GM21529 (cell line): ENCODE measurements around the gene ALPP.

Source experiments
- ATAC-seq: cut with Tn5 transposase; IDR thresholded peaks from one replicate; pipeline ENCODE4 v1.9.1; 2021; ENCODE audit not compliant: unreplicated experiment

Gene ALPP

DNA sequence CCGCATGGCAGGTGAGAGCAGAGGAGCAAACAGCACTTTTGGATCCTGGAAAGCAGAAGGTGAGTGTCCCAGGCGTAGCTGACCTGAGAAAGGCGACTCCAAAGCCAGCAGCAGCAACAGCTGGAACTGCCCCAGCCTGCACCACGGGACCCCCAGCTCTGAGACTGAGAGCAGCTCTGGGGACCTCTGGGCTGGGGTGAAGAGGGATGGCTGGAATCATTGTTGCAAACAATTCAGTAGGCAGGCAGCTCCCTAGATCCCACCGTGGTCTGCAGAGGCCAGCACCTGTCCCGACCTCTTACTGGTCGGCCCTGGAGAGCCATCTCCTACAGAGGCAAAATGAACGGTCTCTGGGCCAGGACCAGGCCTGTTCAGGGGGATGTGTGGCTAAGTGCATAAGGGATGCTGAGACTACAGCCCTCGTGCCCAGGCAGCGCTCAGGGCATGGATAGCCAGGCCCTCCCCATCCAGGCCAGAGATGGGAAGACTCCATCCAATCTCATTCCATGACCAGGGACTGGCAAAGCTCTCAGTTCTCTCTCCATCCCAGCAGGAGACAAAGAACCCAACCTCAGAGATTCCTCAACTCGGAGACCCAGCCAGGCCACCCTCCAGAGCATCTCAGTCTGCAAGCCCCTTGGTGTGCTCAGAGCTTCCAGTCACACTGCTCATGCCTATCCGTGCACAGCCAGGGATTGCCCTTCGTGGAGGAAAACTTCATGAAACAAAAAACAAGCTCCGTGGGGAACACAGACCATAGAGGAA lies 38.2 kb upstream of the ALPP start:
- no peak for ATAC-seq

DNA sequence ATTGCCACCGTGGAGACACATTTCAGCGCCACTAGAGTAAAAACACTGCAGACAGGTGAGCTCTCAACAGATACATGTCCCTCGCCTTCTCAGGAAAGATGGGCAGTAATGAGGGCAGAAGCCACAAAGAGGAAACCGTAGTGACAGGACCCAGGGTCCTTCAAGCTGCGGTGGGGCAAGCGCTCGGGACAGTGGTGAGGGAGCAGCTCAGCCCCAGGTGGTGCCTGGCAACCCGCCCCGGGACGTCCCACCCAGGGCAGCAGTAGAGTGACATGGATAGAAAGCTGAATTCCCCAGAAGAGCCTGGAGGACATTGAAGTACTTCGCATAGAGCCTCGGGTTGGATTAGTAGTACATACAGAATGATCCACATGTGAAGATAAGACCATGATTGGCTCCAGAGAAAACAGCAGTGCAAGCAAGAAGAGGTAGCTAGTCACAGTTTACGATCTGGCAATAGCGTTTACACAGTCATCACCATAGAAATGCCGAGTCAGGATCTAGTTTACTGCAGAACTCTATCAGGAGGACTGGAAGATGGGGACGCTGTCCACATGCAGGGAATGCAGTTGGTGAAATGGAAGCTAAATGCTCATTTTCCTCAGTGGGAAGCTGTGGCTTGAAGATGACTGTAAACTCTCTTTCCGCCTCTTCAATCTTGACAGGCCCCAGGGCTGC lies 37.4 kb upstream of the ALPP start:
- ATAC-seq, result no peak

DNA sequence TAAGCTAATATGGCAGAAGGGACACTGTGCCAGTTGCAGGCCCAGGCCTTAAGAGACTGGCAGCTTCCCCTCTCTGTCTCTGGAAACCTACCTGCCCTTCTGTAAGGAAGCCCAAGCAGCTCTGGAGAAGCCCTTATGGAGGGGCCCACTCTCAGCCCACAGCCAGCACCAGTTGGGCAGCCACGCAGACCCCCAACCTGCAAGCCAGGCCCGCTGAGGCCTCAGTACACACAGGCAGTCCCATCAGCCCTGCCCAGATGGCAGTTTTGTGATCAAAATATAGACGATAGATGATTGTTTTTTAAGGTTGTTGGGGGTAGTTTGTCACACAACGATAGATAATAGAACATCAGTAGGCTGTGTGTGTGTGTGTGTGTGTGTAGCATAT lies 36.8 kb upstream of the ALPP start:
- ATAC-seq, result no peak

DNA sequence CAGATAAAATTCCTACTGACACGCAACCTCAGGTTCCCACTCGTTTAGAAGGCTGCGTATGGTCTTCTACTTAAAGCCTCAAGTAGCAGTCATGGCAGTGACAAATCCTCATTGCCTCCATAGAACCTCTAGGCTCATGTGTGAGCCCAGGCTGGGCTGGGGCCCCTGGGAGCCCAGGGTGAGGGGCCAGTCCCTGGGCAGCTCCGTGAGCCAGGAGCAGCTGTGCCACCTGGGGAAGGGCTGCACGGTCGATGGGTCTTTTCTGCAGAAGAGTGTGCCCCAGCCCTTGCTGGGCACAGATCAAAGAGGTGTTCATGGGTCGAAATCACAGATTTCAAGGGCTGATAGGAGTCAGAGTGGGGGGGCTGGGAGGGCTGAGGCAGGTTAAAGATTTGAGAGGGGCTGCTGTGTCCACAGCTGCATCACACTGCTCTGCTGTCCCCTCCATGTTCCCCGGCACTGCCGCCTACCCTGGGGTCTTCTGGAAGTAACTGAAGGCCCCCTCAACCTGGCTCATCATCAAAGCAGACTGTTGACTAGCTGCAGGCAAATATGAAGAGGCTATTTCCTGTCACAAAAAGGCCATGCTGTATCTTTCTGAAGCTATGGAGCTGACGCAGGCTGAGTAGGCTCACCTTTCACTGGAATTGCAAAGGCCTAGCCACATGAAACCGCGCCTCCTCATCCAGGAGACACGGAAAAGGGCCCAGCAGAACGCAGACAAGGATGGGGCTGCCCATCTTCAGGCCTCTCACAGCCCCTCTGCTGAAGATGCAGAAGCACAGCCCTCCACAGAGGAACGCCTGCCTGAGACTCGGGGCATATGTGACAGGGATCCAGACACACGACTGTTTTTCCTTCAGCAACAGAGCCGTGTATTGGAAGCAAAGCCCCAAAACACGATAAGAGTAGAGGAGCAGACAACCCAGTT lies 35.7 kb upstream of the ALPP start:
- ATAC-seq, result no peak

DNA sequence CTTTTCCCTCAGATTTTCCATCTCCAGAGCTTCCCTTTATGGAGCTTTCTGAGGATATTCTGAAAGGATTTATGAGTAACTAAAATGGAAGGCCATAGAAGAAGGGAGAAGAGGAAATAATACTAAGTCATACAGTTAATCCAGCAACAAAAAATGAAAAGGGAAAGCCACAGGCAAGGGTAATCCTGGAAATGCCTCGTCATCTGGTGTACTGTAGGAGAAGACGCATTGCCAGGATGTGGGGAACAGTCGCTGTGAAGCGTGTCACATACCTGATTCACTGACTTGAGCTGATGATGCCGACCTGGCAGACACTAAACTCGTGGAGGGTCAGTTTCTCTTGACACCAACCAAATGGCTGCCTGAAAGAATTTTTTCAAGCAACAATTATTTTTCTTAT lies 34.7 kb upstream of the ALPP start:
- ATAC-seq, result no peak

DNA sequence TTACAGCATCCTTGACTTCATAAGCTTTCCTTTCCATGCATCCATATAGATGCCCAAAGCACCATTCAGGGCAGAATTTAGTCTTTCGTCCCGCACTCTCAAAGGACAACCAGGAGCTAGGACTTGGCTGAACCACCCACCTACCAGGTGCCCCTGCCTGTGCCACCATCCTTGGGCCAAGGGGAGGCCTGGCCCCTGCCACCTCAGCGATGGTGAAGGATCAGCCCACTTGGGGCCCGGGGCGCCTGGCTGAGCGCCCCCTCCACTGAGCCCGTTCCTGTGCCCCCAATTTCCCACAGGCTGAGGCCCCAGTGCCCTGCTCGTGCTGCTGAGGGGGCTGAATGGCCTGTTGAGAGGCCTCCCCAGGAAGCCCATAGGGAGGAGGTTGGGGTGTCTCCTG lies 33.3 kb upstream of the ALPP start:
- no peak for ATAC-seq

DNA sequence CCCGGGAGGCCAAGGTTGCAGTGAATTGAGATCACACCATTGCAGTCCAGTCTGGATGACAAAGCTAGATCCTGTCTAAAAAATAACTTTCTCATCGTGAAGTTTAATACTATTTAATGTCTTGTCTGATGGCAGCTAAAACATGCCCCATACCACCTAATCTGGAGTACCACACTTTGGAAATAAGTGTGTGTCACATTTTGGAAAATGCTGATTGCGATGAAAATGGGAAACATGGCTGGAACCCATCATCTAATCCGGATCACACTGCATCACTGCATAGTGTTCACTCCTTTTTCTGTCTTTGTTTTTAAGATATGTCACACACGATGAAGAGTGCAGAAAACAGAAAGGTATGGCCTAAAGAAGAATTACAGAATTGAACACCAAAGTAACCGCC lies 31.2 kb upstream of the ALPP start:
- ATAC-seq, result no peak

DNA sequence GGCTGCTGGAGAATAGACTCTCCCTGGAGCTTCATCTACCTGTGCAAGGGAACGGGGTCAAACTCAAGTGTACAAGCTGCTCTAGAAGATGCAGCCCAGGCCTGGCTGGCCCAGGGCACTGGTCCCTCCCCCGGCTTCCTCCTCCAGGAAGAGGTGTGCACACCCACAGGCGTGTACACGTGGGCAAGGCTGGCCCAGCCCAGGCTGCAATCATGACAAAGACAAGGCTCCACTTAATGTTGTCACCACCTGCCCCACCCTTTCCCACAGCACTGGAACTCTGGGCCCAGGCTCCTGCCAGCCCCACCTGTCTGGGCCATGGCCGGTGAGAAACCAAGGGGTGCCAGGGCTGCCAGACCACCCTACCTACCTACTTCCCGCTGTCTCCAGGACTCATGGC lies 29.6 kb upstream of the ALPP start:
- no peak for ATAC-seq

DNA sequence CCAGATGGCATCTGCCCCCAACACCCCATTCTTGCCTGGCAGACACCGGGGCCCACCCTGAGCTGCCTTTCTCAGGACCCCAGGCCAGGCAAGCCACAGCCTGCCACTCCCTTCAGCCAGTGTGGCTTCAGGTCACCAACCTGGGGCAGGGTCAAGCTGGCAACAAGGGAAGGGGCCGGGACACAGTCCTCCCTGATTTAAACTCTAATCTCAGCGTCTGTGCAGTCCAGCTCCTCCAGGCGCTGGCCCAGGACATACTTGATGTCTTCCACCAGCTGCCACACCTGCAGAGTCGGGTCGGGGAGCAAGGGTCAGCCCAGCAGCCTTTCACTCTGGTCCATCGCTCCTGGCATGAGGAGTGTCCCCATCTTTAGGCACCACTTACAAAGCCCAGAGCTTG lies 29.0 kb upstream of the ALPP start:
- no peak for ATAC-seq

DNA sequence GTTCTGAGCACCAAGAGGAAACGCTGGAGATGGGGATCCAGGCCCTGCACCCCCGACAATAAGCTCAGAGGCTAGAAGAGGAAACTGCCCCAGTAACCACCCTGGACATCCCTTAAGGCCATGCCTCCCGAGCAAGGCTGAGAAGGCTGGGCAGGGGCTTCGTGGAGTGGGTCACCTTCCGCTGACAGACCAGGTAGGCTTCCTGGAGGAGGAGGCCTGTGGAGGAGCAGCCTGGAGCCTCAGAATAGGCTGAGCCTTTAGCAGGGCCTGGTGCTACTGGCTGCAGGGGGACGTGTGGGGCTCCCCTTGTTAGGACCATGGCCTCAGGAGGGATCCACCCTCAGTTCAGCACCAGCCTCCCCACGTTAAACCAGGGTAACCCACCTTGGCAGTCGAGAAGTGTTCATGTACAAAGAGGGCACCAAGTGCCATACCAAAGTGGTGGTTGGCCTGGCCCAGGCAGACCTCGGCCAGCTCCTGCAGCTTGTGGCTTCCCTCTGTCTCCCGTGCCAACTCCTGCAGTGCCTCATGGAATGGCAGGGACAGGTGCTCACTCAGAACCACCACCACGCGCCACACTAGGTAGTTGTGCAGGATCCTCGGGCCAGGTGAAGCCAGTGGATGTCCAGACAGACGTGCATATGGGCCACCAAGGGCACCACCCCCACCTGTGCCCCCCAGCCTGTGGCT lies 28.5 kb upstream of the ALPP start:
- no peak for ATAC-seq

DNA sequence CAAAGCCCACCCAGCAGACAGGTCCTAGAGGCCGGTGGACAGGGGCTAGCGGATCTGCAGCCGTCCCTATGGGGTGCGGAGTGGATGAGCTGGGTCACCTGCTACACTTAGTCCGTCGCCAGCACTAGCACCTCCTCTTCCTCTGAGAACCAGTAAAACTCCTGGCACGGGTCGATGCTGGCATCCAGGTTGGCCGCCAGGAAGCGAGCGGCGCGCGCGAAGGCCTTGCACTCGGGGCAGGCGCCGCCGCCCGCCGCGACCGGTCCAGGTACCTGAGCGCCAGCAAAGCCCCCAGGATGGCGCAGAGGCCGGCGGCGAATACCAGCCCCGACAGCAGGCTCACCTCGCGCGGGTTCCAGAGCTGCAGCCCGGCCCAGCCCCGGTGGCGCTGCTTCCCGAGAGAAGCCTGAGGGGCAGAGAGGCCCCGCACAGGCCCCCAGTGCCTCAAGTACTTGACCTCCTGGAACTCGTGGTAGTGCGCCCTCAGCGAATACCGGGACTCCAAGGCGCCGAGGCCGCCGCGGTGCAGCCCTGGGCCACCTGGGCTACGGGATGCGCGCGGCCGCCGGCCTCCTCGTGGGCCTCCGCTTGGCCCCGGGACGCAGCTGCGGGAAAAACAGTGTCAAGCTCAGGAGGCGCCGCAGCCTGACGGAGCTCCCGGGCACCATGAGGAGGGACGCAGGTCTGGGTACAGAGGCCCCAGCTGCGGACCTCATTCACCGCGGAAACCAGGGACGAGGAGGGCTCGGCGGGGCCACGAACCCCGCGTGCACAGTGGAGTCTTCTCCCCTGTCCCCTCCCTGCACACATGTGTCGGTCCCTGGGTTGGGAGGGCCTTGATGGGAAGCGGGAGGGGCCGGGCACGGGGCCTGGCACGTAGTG lies 27.5 kb upstream of the ALPP start:
- ATAC-seq, result no peak

DNA sequence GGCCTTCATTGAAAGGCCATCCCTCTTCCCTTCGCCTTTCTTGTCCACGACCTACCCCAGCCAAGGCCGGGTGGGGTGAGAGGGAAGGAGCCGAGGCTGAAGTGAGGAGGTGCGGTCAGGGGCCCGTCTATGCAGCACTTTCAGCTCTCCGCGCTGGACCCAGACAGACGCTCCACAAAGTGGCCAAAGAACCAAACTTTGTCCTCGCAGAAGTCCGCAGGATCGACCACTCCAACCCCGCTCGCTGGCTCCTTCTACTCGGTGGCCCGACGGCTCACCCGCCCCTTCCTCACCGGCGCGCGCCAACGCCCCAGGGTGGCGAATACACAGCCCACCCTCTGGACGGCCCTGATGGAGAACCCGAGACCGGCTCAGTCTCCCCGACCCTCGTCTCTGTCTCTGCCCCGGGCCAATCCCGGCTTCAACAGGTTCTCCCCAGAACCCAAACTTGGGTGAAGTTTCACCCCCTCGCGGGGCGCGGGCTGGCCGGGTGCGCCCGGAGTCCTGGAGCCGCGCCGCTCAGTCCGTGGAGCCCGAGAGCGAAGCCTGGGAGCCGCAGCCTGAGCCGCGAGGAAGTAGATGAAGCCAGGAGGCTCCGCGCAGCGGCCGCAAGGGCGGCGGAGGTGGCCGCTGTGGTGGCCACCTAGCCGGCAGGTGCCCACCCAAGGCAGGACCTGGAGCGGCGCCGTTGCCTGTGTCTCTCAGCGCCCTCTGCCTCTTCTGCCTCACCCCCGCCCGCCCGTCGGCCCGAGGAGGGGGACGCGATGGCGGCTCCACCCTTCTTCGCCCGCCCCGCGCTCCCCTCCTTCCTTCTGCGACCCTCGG lies 26.7 kb upstream of the ALPP start:
- ATAC-seq, result no peak

DNA sequence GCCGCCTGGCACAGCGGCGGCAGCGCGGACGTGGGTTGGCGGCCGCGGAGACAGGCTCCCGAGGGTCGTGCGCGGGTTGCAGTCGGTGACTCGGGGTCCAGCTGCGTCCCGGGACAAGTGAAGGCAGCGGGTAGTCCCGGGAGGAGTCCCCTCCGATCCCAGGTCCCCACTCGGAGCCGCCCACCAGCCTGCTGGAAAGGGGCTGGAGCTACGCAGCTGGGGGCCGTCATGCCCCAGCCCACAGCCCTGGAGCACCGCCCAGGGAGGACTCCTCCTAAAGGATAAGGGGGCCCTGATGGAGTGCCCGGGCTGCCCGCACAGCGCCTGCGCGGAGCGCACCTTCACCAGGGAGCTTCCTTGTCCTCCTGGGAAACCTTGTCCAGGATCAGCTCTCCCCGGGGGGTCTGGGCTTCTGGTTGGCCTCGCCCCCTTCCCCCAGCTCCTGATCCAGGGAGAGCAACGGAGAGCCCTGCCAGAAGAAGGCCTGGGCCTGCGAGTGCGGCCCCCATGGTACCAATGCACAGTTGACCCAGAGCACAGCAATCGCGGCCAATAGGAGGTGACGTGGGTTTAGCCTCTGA lies 25.9 kb upstream of the ALPP start:
- no peak for ATAC-seq

DNA sequence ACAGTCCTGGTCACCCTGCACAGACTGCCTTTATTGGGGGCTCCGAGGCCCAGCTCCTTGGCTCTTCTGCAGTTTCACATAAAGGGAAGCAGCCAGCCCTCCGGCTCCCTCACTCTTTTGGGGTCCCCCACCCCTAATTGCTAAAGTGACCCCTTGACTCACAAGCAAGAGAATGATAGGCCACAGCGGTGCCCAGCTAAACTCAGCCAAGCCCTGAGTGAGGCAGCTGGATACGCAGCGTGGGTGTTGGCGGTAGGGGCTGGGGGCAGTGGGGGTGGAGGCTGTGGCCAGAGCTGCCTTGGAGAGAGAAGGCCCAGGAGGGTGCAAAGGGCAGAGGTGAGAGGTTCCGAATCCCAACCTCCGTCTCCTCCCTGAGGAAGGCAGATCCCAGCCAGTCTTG lies 25.5 kb upstream of the ALPP start:
- no peak for ATAC-seq

DNA sequence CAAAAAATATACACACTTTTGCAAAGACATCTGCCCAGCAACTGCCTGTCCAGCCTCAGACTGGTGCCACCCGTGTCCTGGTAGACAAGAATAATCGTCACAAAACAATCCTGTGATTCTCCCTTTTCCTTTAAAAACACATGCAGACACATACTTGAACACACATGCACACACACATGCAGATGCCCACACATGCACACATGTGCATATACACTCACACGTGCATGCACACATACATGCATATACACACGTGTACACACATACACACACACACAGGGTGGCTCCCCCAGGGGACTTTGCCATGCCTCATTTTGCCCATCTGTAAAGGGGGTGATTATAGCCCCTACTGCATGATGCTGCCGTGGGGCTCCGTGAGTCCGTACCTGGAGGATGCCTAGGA lies 24.9 kb upstream of the ALPP start:
- ATAC-seq, result no peak

DNA sequence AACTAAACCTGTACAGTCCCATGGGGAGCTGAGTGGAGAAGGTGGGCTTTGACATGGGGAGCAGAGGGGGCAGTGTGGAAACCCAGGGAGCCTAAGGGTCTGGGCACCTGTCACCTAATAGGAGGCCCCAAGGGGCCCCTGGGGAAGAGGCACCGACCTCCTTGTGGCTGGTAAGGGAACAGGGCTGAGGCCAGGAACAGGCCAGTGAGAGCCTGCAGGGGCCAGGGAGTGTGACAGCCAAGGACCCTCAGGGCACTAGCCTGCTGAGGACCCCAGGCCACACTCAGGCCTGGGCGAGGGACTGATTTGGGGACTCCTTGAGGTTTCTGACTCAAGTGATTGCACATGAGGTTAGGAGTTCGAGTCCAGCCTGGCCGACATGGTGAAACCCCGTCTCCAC lies 24.5 kb upstream of the ALPP start:
- ATAC-seq, result no peak

DNA sequence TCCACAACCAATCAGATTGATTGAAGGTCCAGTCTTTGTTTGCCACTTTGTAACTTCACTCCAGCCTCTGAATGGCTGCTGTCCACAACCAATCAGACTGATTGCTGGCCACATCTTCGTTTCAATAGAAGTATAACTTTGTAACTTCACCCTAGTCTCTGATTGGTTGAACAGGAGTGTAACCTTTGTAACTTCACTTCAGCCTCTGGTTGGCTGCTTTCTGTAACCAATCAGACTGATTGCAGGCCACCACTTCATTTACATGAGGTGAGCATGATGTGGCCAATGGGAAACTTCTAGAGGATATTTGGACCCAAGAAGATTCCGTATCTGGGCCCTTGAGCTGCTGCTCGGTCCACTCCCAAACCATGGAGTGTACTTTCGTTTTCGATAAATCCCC lies 16.9 kb upstream of the ALPP start:
- no peak for ATAC-seq

DNA sequence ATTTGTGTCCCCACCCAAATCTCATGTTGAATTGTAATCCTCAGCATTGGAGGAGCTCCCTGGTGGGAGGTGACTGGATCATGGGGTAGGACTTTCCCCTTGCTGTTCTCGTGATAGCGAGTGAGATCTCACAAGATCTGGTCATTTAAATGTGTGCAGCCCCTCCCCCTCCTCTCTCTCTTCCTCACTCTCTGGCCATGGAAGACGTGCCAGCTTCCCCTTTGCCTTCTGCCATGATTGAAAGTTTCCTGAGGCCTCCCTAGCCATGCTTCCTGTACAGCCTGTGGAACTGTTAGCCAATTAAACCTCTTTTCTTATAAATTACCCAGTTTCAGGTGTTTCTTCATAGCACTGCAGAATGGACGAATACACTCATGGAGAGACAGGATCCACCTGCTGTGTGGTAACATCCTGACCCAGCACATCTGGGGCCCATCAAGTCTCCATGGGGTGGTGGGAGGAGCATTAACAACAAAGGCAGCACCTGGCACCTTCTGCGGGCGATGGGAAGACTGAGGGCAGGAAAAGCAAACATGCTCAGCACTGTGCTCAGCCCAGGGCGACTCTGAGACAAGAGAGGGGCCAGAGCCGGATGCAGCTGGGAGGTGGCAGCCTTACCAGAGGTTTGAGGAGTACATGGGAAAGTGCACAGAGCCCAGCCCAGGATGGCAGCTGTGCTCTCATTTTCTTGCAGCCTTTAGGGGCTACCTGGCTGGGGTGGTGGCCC lies 16.2 kb upstream of the ALPP start:
- no peak for ATAC-seq
